Keratinocyte (primary cell): ENCODE results near the gene TMEM231. TPM values are rescaled to one million over a fixed set of nuclear protein-coding genes. Genes with fewer than 3 reads are reported as not detected.

ENCODE experiments used
- DNase-seq: peaks from one replicate; pipeline ENCODE4 v3.0.0-alpha.2; 2011; ENCODE audit warnings: low read depth, missing footprints, low spot score
- FAIRE-seq: peaks from 2 replicates; lab custom pipeline; 2011; peaks lifted over from hg19 to GRCh38; lab: Jason Lieb, UNC
- H2AFZ ChIP-seq: 2 replicates; pipeline ENCODE4 v1.6.0; 2012; ENCODE audit warnings: low read length, control low read depth, inconsistent platforms; ENCODE audit not compliant: control insufficient read depth
- H3K27ac ChIP-seq: 2 replicates; pipeline ENCODE4 v1.5.1; 2011; ENCODE audit warnings: low read length; ENCODE audit not compliant: control insufficient read depth, insufficient read depth
- H3K27me3 ChIP-seq: 3 replicates; pipeline ENCODE4 v1.6.0; 2011; ENCODE audit warnings: low read length; ENCODE audit not compliant: control insufficient read depth, insufficient read depth; ENCODE audit errors: extremely low read depth
- H3K36me3 ChIP-seq, 2 experiments: 2 replicates in 1 of 2; 3 replicates in 1 of 2; pipeline ENCODE4 v1.5.1; 2011; ENCODE audit warnings: low read length in 2 of 2, mild to moderate bottlenecking in 1 of 2; ENCODE audit not compliant: control insufficient read depth in 2 of 2, insufficient read depth in 2 of 2; ENCODE audit errors: extremely low read depth in 1 of 2
- H3K4me1 ChIP-seq: 3 replicates; pipeline ENCODE4 v1.5.1; 2011; ENCODE audit warnings: low read length; ENCODE audit not compliant: control insufficient read depth, insufficient read depth; ENCODE audit errors: extremely low read depth
- H3K4me2 ChIP-seq: 3 replicates; pipeline ENCODE4 v1.6.0; 2011; ENCODE audit warnings: low read depth, low read length; ENCODE audit not compliant: control insufficient read depth, insufficient read depth; ENCODE audit errors: extremely low read depth
- H3K4me3 ChIP-seq, 3 experiments: fragments of 200-600 bp in 1 of 3; sonication (generic) in 1 of 3; 2 replicates in 2 of 3; 3 replicates in 1 of 3; pipeline ENCODE4 v1.5.1; 2011 to 2016; ENCODE audit warnings: low read length in 3 of 3, mild to moderate bottlenecking in 3 of 3, control low read depth in 2 of 3, inconsistent platforms in 1 of 3, low read depth in 1 of 3, mixed read lengths in 1 of 3, mixed run types in 1 of 3, moderate library complexity in 1 of 3; ENCODE audit not compliant: control insufficient read depth in 2 of 3, insufficient read depth in 2 of 3; ENCODE audit errors: extremely low read depth in 1 of 3
- H3K79me2 ChIP-seq: 2 replicates; pipeline ENCODE4 v1.6.0; 2012; ENCODE audit warnings: low read length; ENCODE audit not compliant: control insufficient read depth, insufficient read depth
- H3K9ac ChIP-seq: 3 replicates; pipeline ENCODE4 v1.6.0; 2011; ENCODE audit warnings: low read length; ENCODE audit not compliant: control insufficient read depth, insufficient read depth; ENCODE audit errors: extremely low read depth
- H3K9me1 ChIP-seq: 3 replicates; pipeline ENCODE4 v1.6.0; 2011; ENCODE audit warnings: low read length; ENCODE audit not compliant: control insufficient read depth, insufficient read depth; ENCODE audit errors: extremely low read depth
- H3K9me3 ChIP-seq: 2 replicates; pipeline ENCODE4 v1.5.1; 2012; ENCODE audit warnings: low read depth, low read length; ENCODE audit not compliant: control insufficient read depth
- H4K20me1 ChIP-seq: 3 replicates; pipeline ENCODE4 v1.6.0; 2011; ENCODE audit warnings: low read length; ENCODE audit not compliant: control insufficient read depth, insufficient read depth; ENCODE audit errors: extremely low read depth
- EZH2 ChIP-seq: IDR thresholded peaks from one replicate; pipeline ENCODE4 v1.6.1; 2012; ENCODE audit warnings: inconsistent platforms, mild to moderate bottlenecking, low read length, moderate library complexity
- dilution Hi-C: fragments of 300-500 bp; cut with MboI; formaldehyde crosslinking; loops from one replicate; pipeline ENCODE4 v1.7.0; 2020; ENCODE audit warnings: low sequenced_read_pairs; ENCODE audit not compliant: extremely low pct_ligation_motif_present
- polyA plus RNA-seq, 5 experiments: library from polyadenylated mRNA; depleted of rRNA in 3 of 5; stranded (reverse) in 3 of 5; stranded (forward) in 1 of 5; unstranded in 1 of 5; fragments of >200 nt; gene quantifications; 1 replicate in 1 of 5; 2 replicates in 3 of 5; 3 replicates in 1 of 5; pipeline versions ENCODE4 v1.2.1 to v1.2.3, GENCODE V29; 2011 to 2012; ENCODE audit warnings: missing spikeins in 2 of 5, low read depth in 1 of 5, low replicate concordance in 1 of 5
- TF ChIP-seq, protein P1 (sequence below), 3 experiments: IDR thresholded peaks in 1 of 3; conservative IDR thresholded peaks in 1 of 3; optimal IDR thresholded peaks in 1 of 3; 2 replicates in 2 of 3; 3 replicates in 1 of 3; pipeline versions ENCODE3 to v1.5.1; 2011; ENCODE audit warnings: low read length in 3 of 3, mild to moderate bottlenecking in 3 of 3, moderate library complexity in 2 of 3, control low read depth in 1 of 3, inconsistent platforms in 1 of 3; ENCODE audit not compliant: insufficient read depth in 2 of 3; ENCODE audit errors: extremely low read depth in 1 of 3

TMEM231 gene
- polyA plus RNA-seq, 1 donor (not counting 4 experiments of a cell fraction or from before 2014, with no cell fraction given) = 11.0 TPM

DNA sequence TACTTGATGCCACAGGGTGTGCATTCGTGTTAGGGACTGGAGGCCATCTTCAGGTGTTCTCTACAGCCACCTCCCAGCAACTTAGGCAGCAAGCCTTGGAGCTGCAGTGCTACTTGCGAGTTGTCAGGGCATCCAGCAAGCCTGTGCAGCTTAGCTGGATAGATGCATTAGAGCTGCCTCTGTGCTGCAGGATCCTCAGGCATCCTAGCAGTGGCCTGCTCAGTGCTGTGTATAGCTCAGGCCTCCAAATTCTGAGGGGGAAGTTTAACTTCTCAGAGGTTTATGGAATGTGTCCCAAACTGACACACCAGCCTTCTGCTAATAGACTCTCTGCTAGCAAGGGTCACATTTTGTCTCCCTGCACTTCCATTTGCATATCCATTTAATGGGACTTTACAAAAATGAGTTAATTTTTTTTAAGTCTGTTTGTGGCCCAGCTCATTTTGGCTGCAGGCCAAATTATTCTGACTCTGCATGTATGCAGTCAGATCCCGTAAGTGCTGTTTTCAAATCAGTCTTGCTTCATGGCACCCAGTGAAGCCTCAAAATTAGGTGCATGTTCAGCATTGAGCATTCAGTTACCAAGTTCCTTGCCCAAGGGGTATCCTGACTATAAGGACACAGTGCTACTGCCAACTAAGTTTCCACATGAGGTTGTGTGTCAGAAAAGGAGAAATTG, 17.0 kb upstream of the TMEM231 start:
- Histone ChIP-seq H3K4me2 (no peak overlapping the region), H4K20me1 (no peaks in the 10 kb centered on the region), H3K27ac (no peak overlapping the region), H2AFZ (no peak overlapping the region), H3K79me2 (peaks cover 3% of the 10 kb centered on the region), H3K4me1 (no peaks in the 10 kb centered on the region), H3K9ac (no peak overlapping the region), H3K36me3 (peaks cover 27 to 36% of the 10 kb centered on the region in 2 experiments), H3K9me1 (no peaks in the 10 kb centered on the region), H3K4me3 (no peak overlapping the region), H3K27me3 (no peaks in the 10 kb centered on the region), H3K9me3 (no peaks in the 10 kb centered on the region)
- dilution Hi-C loops = no loop called here
- TF ChIP-seq EZH2 = no peak
- TF ChIP-seq, protein P1, sequence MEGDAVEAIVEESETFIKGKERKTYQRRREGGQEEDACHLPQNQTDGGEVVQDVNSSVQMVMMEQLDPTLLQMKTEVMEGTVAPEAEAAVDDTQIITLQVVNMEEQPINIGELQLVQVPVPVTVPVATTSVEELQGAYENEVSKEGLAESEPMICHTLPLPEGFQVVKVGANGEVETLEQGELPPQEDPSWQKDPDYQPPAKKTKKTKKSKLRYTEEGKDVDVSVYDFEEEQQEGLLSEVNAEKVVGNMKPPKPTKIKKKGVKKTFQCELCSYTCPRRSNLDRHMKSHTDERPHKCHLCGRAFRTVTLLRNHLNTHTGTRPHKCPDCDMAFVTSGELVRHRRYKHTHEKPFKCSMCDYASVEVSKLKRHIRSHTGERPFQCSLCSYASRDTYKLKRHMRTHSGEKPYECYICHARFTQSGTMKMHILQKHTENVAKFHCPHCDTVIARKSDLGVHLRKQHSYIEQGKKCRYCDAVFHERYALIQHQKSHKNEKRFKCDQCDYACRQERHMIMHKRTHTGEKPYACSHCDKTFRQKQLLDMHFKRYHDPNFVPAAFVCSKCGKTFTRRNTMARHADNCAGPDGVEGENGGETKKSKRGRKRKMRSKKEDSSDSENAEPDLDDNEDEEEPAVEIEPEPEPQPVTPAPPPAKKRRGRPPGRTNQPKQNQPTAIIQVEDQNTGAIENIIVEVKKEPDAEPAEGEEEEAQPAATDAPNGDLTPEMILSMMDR (optimal IDR thresholded peaks at IDR 0.05 in 1 of 3, IDR thresholded peaks at IDR 0.05 in 1 of 3, conservative IDR thresholded peaks at IDR 0.05 in 1 of 3; ENCODE audit: extremely low read depth in 1 of 3, insufficient read depth in 2 of 3, low read length in 3 of 3) = no peak
- DNase-seq (no peak), FAIRE-seq (no peak)

GRCh38 chr16:75570396-75571065, 14.5 kb upstream of the TMEM231 start:
- peaks cover 20% of the 10 kb centered on the region for H3K79me2 ChIP-seq
- no peak overlapping the region for H3K27ac ChIP-seq
- H3K4me3 ChIP-seq = no peak overlapping the region
- peaks cover 10% of the 10 kb centered on the region for H3K4me1 ChIP-seq
- H3K9me3 ChIP-seq = no peaks in the 10 kb centered on the region
- DNase-seq (no peak), FAIRE-seq (no peak)
- no peaks in the 10 kb centered on the region for H3K27me3 ChIP-seq
- TF ChIP-seq, protein P1 (optimal IDR thresholded peaks at IDR 0.05 in 1 of 3, IDR thresholded peaks at IDR 0.05 in 1 of 3, conservative IDR thresholded peaks at IDR 0.05 in 1 of 3; ENCODE audit: extremely low read depth in 1 of 3, insufficient read depth in 2 of 3, low read length in 3 of 3) = no peak
- TF ChIP-seq EZH2 = no peak
- H2AFZ ChIP-seq = no peak overlapping the region
- H3K36me3 ChIP-seq = peaks cover 19 to 37% of the 10 kb centered on the region in 2 experiments
- no peaks in the 10 kb centered on the region for H4K20me1 ChIP-seq
- H3K4me2 ChIP-seq = no peak overlapping the region
- dilution Hi-C loops = no loop called here
- H3K9ac ChIP-seq = no peak overlapping the region
- no peaks in the 10 kb centered on the region for H3K9me1 ChIP-seq
